Esophagus muscularis mucosa (tissue), 4 donors: ENCODE measurements around the gene EXOSC5. TPM values are rescaled to one million over a fixed set of nuclear protein-coding genes. Genes with fewer than 3 reads are reported as not detected.

Experiments used
- DNase-seq: peaks from one replicate; pipeline ENCODE4 v3.0.0-alpha.2; 2017; ENCODE audit errors: extremely low spot score
- H3K27ac ChIP-seq, 4 donors: fragments of 200-600 bp; sonication (generic); replicated peaks in 1 of 4; 1 replicate in 3 of 4; 2 replicates in 1 of 4; pipeline ENCODE4 v1.5.1; 2016 to 2019; ENCODE audit warnings: mild to moderate bottlenecking in 1 of 4
- H3K27me3 ChIP-seq, 4 donors: fragments of 200-600 bp; sonication (generic); one replicate each; pipeline versions ENCODE4 v1.5.1 to v1.6.0; 2016 to 2019
- H3K36me3 ChIP-seq, 4 donors: fragments of 200-600 bp; sonication (generic); one replicate each; pipeline ENCODE4 v1.5.1; 2016 to 2019
- H3K4me1 ChIP-seq, 4 donors: fragments of 200-600 bp; sonication (generic); one replicate each; pipeline ENCODE4 v1.5.1; 2016 to 2019
- H3K4me3 ChIP-seq, 4 donors: fragments of 200-600 bp; sonication (generic); 1 replicate in 2 of 4; 2 replicates in 2 of 4; pipeline ENCODE4 v1.5.1; 2016 to 2019; ENCODE audit warnings: mild to moderate bottlenecking in 4 of 4, moderate library complexity in 1 of 4
- H3K9me3 ChIP-seq, 4 donors: fragments of 200-600 bp; sonication (generic); 1 replicate in 3 of 4; 2 replicates in 1 of 4; pipeline ENCODE4 v1.5.1; 2016 to 2019
- CTCF ChIP-seq, 3 experiments: fragments of 200-600 bp in 2 of 3; fragments of 450-650 bp in 1 of 3; sonication (generic) in 2 of 3; IDR thresholded peaks; one replicate each; pipeline ENCODE4 v1.5.1; 2017 to 2019; ENCODE audit warnings: antibody characterized with exemption in 3 of 3, mild to moderate bottlenecking in 2 of 3, moderate library complexity in 1 of 3
- EP300 ChIP-seq: sonication (generic); formaldehyde crosslinking; IDR thresholded peaks from one replicate; pipeline ENCODE4 v1.6.1; 2017; ENCODE audit warnings: antibody characterized with exemption
- POLR2A ChIP-seq: fragments of 450-650 bp; IDR thresholded peaks from one replicate; pipeline ENCODE4 v1.6.1; 2017; ENCODE audit warnings: antibody characterized with exemption, moderate library complexity, mild to moderate bottlenecking, low read depth
- POLR2AphosphoS5 ChIP-seq, 2 donors: sonication (generic); formaldehyde crosslinking; IDR thresholded peaks; one replicate each; pipeline ENCODE4 v1.6.1; 2017; ENCODE audit warnings: antibody characterized with exemption in 2 of 2
- WGBS: methylation state at CpG from one replicate; pipeline ENCODE4 v1.1.5; 2018; 5-methylcytosine and 5-hydroxymethylcytosine counted together
- intact Hi-C: fragments of 100-400 bp; cut with DNase I; formaldehyde crosslinking; loops from one replicate; pipeline ENCODE4 v1.15.1; 2023
- total RNA-seq, 4 donors: library from RNA; depleted of rRNA; stranded (reverse); fragments of >200 nt; gene quantifications; one replicate each; pipeline versions ENCODE4 v1.1.0 to v1.2.1, GENCODE V29; 2016

The EXOSC5 gene
- total RNA-seq, 4 donors from 2014 or later: 11.2 to 15.2 (median 13.2) TPM

DNA sequence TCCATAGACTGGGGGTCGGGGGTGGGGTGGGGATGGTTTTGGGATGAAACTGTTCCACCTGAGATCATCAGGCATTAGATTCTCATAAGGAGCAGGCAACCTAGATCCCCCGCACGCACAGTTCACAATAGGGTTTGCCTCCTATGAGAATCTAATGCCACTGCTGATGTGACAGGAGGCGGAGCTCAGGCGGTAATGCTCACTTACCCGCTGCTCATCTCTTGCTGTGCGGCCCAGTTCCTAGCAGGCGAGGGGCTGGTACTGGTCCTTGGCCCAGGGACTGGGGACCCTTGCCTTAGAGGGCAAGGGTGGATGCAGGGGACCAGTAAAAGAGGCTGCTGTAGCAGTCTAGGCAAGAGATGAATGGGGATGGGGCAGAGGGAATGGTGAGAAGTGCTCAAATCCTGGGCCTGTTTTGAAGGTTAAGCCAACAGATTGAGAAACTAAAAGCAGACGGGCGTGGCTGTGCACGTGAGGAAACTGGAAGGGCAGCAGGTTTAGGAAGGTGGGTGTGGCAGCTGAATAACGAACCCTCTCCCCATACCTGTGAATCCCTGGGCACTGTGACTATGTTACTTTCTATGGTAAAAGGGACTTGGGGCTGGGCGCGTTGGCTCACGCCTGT, 44.3 kb upstream of the EXOSC5 start:
- intact Hi-C loops: no loop called here
- Histone ChIP-seq H3K27ac (no peak overlapping the region), H3K9me3 (no peaks in the 10 kb centered on the region), H3K4me3 (no peak overlapping the region), H3K36me3 (peaks cover 0 to 19% (median 15%) of the 10 kb centered on the region in 4 donors), H3K27me3 (peaks cover 0 to 54% (median 3%) of the 10 kb centered on the region in 4 donors), H3K4me1 (peaks cover 13 to 20% (median 16%) of the 10 kb centered on the region in 4 donors)
- 81% methylated on average over 15 of the region's 15 CpGs for WGBS
- no peak for TF ChIP-seq POLR2AphosphoS5 (IDR thresholded peaks at IDR 0.05)
- TF ChIP-seq CTCF (IDR thresholded peaks at IDR 0.05): no peak
- TF ChIP-seq POLR2A: no peak
- no peak for TF ChIP-seq EP300
- DNase-seq: no peak

- Histone ChIP-seq H3K27ac (peak within 1 kb of the TSS; percentile 89 to 98 (median 94)), H3K9me3 (no peaks in the 10 kb centered on the region), H3K4me3 (peak within 1 kb of the TSS; percentile 68 to 79 (median 74)), H3K27me3 (peaks cover 0 to 37% (median 3%) of the 10 kb centered on the region in 4 donors), H3K4me1 (peaks cover 13 to 20% (median 16%) of the 10 kb centered on the region in 4 donors), H3K36me3 (peaks cover 0 to 37% (median 29%) of the 10 kb centered on the region in 4 donors)
- peak; percentile 100 for DNase-seq
- intact Hi-C loops: loop anchor here (5.0 kb wide), 1 partner anchor 42 kb away; the partner anchor contains the start of genes BCKDHA and EXOSC5
- TF ChIP-seq POLR2AphosphoS5 (IDR thresholded peaks at IDR 0.05): peak; percentile 85 to 91
- TF ChIP-seq CTCF (IDR thresholded peaks at IDR 0.05): peak; percentile 54 to 74 (median 57)
- no peak for TF ChIP-seq EP300
- TF ChIP-seq POLR2A: peak; percentile 70
- WGBS: 1% methylated on average over 35 of the region's 40 CpGs
These were observed 42.5 kb upstream of the EXOSC5 start, which contains the start of gene DMAC2 for GRCh38 chr19:41439441-41440222. Gene DMAC2 (minus strand): TSS chr19:41439912. CDS start chr19:41439899, 13 bp downstream.

- WGBS: 88% methylated on average over 6 of the region's 7 CpGs
- Histone ChIP-seq H3K27me3 (peaks cover 0 to 22% (median 3%) of the 10 kb centered on the region in 4 donors), H3K27ac (no peak overlapping the region), H3K4me3 (no peak overlapping the region), H3K4me1 (peaks cover 14 to 20% (median 16%) of the 10 kb centered on the region in 4 donors), H3K36me3 (peaks cover 0 to 53% (median 39%) of the 10 kb centered on the region in 4 donors), H3K9me3 (no peaks in the 10 kb centered on the region)
- no peak for DNase-seq
- intact Hi-C loops: loop anchor here (5.0 kb wide), 1 partner anchor 41 kb away; the partner anchor contains the start of genes BCKDHA and EXOSC5
- TF ChIP-seq POLR2AphosphoS5 (IDR thresholded peaks at IDR 0.05) (no peak), EP300 (no peak), CTCF (IDR thresholded peaks at IDR 0.05) (no peak), POLR2A (no peak)
These were observed 40.9 kb upstream of the EXOSC5 start for GRCh38 chr19:41437944-41438574.

DNA sequence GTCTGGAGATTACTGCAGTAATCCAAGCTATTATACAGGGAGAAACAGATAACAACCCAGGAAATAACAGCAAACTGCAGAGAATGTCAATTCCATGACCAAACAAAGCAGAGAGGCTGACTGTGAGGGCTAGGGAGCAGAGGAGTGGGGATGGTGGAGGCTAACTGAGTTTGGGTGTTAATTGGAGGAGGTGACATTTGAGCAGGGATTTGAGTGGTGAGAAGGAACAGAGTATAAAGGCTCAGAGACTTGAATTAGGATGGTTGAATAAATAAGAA, 39.5 kb upstream of the EXOSC5 start:
- Histone ChIP-seq H3K36me3 (peaks cover 7 to 68% (median 53%) of the 10 kb centered on the region in 4 donors), H3K27me3 (peaks cover 0 to 8% (median 0%) of the 10 kb centered on the region in 4 donors), H3K4me3 (no peak overlapping the region), H3K9me3 (no peaks in the 10 kb centered on the region), H3K27ac (no peak overlapping the region), H3K4me1 (peaks cover 18 to 22% (median 20%) of the 10 kb centered on the region in 4 donors)
- intact Hi-C loops: loop anchor here (5.0 kb wide), 1 partner anchor 39 kb away; the partner anchor contains the start of genes BCKDHA and EXOSC5
- TF ChIP-seq CTCF (IDR thresholded peaks at IDR 0.05) (no peak), POLR2A (no peak), POLR2AphosphoS5 (IDR thresholded peaks at IDR 0.05) (no peak), EP300 (no peak)
- DNase-seq: no peak
